Colonic mucosa (tissue), 4 donors: ENCODE results near the gene RRAS. TPM values are rescaled to one million over a fixed set of nuclear protein-coding genes. Genes with fewer than 3 reads are reported as not detected.

Experiments used
- DNase-seq: peaks from one replicate; pipeline ENCODE4 v3.0.0-alpha.2; 2020
- H3K27ac ChIP-seq: fragments of 200-600 bp; one replicate; pipeline ENCODE4 v1.8.0; 2021
- H3K27me3 ChIP-seq: fragments of 200-600 bp; one replicate; pipeline ENCODE4 v1.8.0; 2021
- H3K36me3 ChIP-seq: fragments of 200-600 bp; one replicate; pipeline ENCODE4 v1.8.0; 2021
- H3K4me1 ChIP-seq: fragments of 200-600 bp; one replicate; pipeline ENCODE4 v1.8.0; 2021; ENCODE audit warnings: mild to moderate bottlenecking
- H3K4me3 ChIP-seq: fragments of 200-600 bp; one replicate; pipeline ENCODE4 v1.8.0; 2021
- H3K9ac ChIP-seq, 2 donors: one replicate each; pipeline ENCODE4 v1.7.0; 2013; ENCODE audit warnings: control low read depth in 2 of 2, low read depth in 2 of 2, low read length in 2 of 2
- H3K9me3 ChIP-seq: fragments of 200-600 bp; one replicate; pipeline ENCODE4 v1.8.0; 2021
- CTCF ChIP-seq: fragments of 200-600 bp; IDR thresholded peaks from one replicate; pipeline ENCODE4 v1.8.0; 2022; ENCODE audit warnings: antibody characterized with exemption, mild to moderate bottlenecking
- intact Hi-C: fragments of 100-400 bp; cut with DNase I; formaldehyde crosslinking; loops from one replicate; pipeline ENCODE4 v1.14.1; 2022
- total RNA-seq, 2 donors: library from RNA; stranded (reverse); fragmentation: NEBNext Ultra II Directional in 1 of 2; extraction: Animal tissue kit (Norgen Biotek cat#: 25700) in 1 of 2; gene quantifications; one replicate each; pipeline ENCODE4 v1.2.1, GENCODE V29; 2021
- donor health status: healthy.
- donor health status: DM: no; HTN: no; CAD: no.
- donor health status: DM: no; HTN: no; CAD: no.

Gene RRAS
- total RNA-seq, 2 donors from 2014 or later = 45.7 to 62.2 TPM

DNA sequence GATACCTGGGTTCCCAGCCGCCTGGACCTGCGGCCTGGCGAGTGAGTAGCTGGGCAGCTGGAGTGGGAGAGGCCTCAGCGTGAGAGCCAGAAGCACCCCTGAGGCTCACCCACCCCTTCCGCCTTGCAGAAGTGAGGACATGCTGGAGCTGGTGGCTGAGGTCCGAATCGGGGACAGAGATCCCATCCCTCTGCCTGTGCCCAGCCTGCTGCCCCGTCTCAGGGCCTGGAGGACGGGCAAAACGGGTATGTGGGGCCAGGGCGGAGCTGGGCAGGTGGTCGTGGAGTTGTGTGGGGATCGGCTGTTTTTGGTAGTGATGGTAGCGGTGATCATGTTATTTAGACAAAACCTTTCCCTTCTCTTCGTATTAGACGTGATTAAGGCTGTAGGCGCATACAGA is 6.6 kb upstream of the RRAS start:
- TF ChIP-seq CTCF = no peak
- no peak overlapping the region for H3K9ac ChIP-seq
- no peaks in the 10 kb centered on the region for H3K9me3 ChIP-seq
- H3K27me3 ChIP-seq = no peaks in the 10 kb centered on the region
- DNase-seq = no peak
- H3K27ac ChIP-seq = no peak overlapping the region
- no peaks in the 10 kb centered on the region for H3K36me3 ChIP-seq
- intact Hi-C loops = no loop called here
- H3K4me3 ChIP-seq = no peak overlapping the region
- H3K4me1 ChIP-seq = peaks cover 6% of the 10 kb centered on the region

GRCh38 chr19:49645995-49646394 is 6.1 kb upstream of the RRAS start:
- H3K9ac ChIP-seq = no peak overlapping the region
- H3K9me3 ChIP-seq = no peaks in the 10 kb centered on the region
- no peaks in the 10 kb centered on the region for H3K36me3 ChIP-seq
- H3K27me3 ChIP-seq = no peaks in the 10 kb centered on the region
- H3K27ac ChIP-seq = no peak overlapping the region
- peaks cover 6% of the 10 kb centered on the region for H3K4me1 ChIP-seq
- no peak overlapping the region for H3K4me3 ChIP-seq
- no peak for TF ChIP-seq CTCF
- intact Hi-C loops = no loop called here
- DNase-seq = no peak

DNA sequence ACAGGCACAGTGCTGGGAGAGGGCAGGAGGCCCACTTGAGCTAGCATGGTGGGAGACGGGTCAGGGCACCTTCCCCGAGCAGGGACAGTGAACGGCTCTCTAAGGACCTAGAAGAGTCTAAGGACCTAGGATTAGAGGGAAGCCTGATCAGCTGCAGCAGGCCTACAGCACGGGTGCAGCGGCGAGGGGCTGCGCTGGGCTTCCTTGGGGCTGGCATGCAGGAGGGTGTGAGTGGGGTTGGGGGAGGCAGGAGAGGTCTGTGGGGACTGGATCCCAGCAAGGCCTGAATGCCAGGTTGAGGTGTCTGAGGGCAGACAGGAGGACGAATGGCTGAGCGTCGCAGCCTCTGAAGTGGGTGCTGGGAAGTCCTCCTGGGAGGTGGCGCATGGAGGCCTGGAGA is 5.6 kb upstream of the RRAS start:
- no peak for TF ChIP-seq CTCF
- peaks cover 6% of the 10 kb centered on the region for H3K4me1 ChIP-seq
- H3K36me3 ChIP-seq = no peaks in the 10 kb centered on the region
- H3K4me3 ChIP-seq = no peak overlapping the region
- no peak for DNase-seq
- H3K27ac ChIP-seq = no peak overlapping the region
- no peak overlapping the region for H3K9ac ChIP-seq
- H3K27me3 ChIP-seq = no peaks in the 10 kb centered on the region
- H3K9me3 ChIP-seq = no peaks in the 10 kb centered on the region
- intact Hi-C loops = no loop called here

GRCh38 chr19:49643466-49643865 is 3.5 kb upstream of the RRAS start:
- no peaks in the 10 kb centered on the region for H3K36me3 ChIP-seq
- peak overlapping the region; percentile 13 to 39 for H3K9ac ChIP-seq
- no peak overlapping the region for H3K27ac ChIP-seq
- intact Hi-C loops = no loop called here
- no peaks in the 10 kb centered on the region for H3K9me3 ChIP-seq
- no peak for TF ChIP-seq CTCF
- H3K27me3 ChIP-seq = no peaks in the 10 kb centered on the region
- H3K4me3 ChIP-seq = no peak overlapping the region
- peaks cover 6% of the 10 kb centered on the region for H3K4me1 ChIP-seq
- no peak for DNase-seq

DNA sequence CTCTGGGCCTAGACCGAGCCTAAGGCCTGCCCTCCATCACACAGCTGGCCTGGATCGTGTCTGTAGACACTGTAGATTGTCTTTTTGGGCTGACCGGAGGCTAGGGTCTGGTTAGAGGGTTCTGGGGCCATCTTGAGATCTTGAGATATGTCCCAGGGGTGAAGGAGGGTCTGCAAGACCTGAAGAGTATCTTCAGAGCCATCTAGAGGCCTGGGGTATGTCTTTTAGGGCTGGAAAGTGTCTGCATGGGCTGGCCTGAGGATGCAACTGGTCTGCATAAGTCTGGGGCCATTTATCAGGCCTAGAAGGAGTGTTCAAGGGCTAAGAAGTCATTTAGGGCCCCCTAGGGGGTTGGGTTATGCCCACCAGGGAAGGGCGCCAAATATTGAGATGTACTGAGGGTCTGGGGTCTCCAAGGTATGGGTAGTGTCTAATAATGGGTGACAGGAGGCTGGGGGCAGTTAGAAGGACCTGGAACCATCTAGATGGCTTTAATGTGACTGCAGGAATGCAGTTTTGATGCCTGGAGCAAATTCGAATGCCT is 2.6 kb upstream of the RRAS start:
- Histone ChIP-seq H3K9me3 (no peaks in the 10 kb centered on the region), H3K4me1 (peaks cover 6% of the 10 kb centered on the region), H3K27ac (peak overlapping the region; percentile 99), H3K27me3 (no peaks in the 10 kb centered on the region), H3K36me3 (no peaks in the 10 kb centered on the region), H3K4me3 (peak overlapping the region; percentile 96), H3K9ac (peak overlapping the region; percentile 84 to 100)
- DNase-seq = peak; percentile 35
- intact Hi-C loops = no loop called here
- TF ChIP-seq CTCF = no peak
